ENCODE data around the gene SEMA6B.

DNA sequence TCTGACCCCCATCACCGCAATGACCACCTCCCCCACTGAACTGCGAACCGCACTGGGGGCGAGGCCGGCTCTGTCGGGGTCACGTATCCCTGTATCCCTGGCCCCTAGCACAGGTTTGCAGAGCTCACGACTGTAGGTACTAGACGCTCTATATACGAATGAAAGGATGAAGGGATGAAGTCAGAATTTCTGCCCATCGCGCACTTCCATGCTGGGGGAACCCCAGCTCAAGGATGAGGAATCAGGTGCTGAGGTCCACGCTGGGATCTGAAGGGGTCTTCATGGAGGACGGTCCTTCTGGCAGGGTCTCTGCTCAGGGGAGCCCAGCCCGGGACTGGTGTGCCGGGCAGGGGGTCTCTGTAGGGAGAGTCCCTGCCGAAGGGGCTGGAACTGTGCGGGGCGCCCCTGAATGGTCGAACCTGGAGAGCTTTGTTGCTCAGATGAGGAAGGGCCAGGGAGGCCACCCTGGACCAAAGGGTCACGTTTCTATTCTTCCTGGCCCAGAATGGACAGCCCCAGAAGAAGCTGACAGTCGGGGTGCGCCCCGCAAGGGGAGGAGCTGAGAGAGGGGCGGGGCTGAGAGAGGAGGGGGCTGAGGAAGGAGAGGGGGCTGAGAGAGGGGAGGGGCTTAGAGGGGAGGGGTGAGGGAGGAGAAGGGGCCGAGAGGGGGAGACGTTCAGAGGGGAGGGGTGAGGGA is 37.9 kb upstream of the SEMA6B start:
- TF ChIP-seq, protein P1, sequence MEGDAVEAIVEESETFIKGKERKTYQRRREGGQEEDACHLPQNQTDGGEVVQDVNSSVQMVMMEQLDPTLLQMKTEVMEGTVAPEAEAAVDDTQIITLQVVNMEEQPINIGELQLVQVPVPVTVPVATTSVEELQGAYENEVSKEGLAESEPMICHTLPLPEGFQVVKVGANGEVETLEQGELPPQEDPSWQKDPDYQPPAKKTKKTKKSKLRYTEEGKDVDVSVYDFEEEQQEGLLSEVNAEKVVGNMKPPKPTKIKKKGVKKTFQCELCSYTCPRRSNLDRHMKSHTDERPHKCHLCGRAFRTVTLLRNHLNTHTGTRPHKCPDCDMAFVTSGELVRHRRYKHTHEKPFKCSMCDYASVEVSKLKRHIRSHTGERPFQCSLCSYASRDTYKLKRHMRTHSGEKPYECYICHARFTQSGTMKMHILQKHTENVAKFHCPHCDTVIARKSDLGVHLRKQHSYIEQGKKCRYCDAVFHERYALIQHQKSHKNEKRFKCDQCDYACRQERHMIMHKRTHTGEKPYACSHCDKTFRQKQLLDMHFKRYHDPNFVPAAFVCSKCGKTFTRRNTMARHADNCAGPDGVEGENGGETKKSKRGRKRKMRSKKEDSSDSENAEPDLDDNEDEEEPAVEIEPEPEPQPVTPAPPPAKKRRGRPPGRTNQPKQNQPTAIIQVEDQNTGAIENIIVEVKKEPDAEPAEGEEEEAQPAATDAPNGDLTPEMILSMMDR (IDR thresholded peaks at IDR 0.05): no peak
- TF ChIP-seq POLR2A (IDR thresholded peaks at IDR 0.05): no peak
